GM12873 (cell line): Measurements from ENCODE around the gene UGT1A7.

ENCODE experiments used
- CTCF ChIP-seq: IDR thresholded peaks from 2 replicates; pipeline ENCODE4 v1.5.1; 2012; ENCODE audit warnings: low read depth, mild to moderate bottlenecking, moderate library complexity, low read length, control low read depth; ENCODE audit not compliant: insufficient read depth; ENCODE audit errors: missing control alignments

UGT1A7 gene

GRCh38 chr2:233684640-233685039, 2.9 kb downstream of the UGT1A7 start:
- no peak for TF ChIP-seq CTCF

GRCh38 chr2:233686928-233687327, 5.2 kb downstream of the UGT1A7 start:
- no peak for TF ChIP-seq CTCF

- TF ChIP-seq CTCF: no peak
Observed at GRCh38 chr2:233688341-233688740, 6.6 kb downstream of the UGT1A7 start.

- TF ChIP-seq CTCF: no peak
Observed at GRCh38 chr2:233689031-233689430, 7.3 kb downstream of the UGT1A7 start.

- no peak for TF ChIP-seq CTCF
Observed at GRCh38 chr2:233689501-233689900, 7.8 kb downstream of the UGT1A7 start.

GRCh38 chr2:233690444-233690843, 8.7 kb downstream of the UGT1A7 start:
- TF ChIP-seq CTCF: no peak

GRCh38 chr2:233691443-233692433, 10.0 kb downstream of the UGT1A7 start:
- TF ChIP-seq CTCF: no peak
